SK-N-SH (cell line): ENCODE measurements around the gene GULP1.

ENCODE experiments used
- ELF1 ChIP-seq: IDR thresholded peaks from 2 replicates; pipeline ENCODE4 v1.4.0; 2012
- EP300 ChIP-seq, 2 experiments: IDR thresholded peaks; 2 replicates each; pipeline versions ENCODE4 v1.4.0 to v1.6.1; 2012; ENCODE audit warnings: borderline replicate concordance in 1 of 2, low read depth in 1 of 2, low read length in 1 of 2
- GABPA ChIP-seq: IDR thresholded peaks from 2 replicates; pipeline ENCODE4 v1.4.0; 2012; ENCODE audit warnings: low read depth, mild to moderate bottlenecking
- JUND ChIP-seq: IDR thresholded peaks from 2 replicates; pipeline ENCODE4 v1.4.0; 2012
- MAX ChIP-seq: IDR thresholded peaks from 2 replicates; pipeline ENCODE4 v1.4.0; 2012; ENCODE audit warnings: low read depth
- NRF1 ChIP-seq: IDR thresholded peaks from 2 replicates; pipeline ENCODE4 v1.6.1; 2012; ENCODE audit warnings: low read depth, mild to moderate bottlenecking, low read length
- RAD21 ChIP-seq: IDR thresholded peaks from 2 replicates; pipeline ENCODE4 v1.6.1; 2012; ENCODE audit warnings: mild to moderate bottlenecking, low read length
- TAF1 ChIP-seq: IDR thresholded peaks from 2 replicates; pipeline ENCODE4 v1.6.1; 2012; ENCODE audit warnings: low read depth, mild to moderate bottlenecking, low read length, moderate library complexity, borderline replicate concordance
- TF ChIP-seq, protein P1 (sequence below): fragments of 200-600 bp; sonication (generic); IDR thresholded peaks from 2 replicates; pipeline ENCODE4 v1.6.1; 2017; ENCODE audit warnings: antibody characterized with exemption, mild to moderate bottlenecking, moderate library complexity
- TF ChIP-seq, protein P2 (sequence below): IDR thresholded peaks from 2 replicates; pipeline ENCODE4 v1.6.1; 2012; ENCODE audit warnings: mild to moderate bottlenecking, low read depth, low read length, moderate library complexity

- TF ChIP-seq GABPA (no peak), MAX (no peak), NRF1 (no peak), EP300 (IDR thresholded peaks at IDR 0.05; ENCODE audit: borderline replicate concordance in 1 of 2, low read depth in 1 of 2, low read length in 1 of 2) (no peak), JUND (no peak), RAD21 (no peak), ELF1 (no peak), TAF1 (no peak)
- TF ChIP-seq, protein P1, sequence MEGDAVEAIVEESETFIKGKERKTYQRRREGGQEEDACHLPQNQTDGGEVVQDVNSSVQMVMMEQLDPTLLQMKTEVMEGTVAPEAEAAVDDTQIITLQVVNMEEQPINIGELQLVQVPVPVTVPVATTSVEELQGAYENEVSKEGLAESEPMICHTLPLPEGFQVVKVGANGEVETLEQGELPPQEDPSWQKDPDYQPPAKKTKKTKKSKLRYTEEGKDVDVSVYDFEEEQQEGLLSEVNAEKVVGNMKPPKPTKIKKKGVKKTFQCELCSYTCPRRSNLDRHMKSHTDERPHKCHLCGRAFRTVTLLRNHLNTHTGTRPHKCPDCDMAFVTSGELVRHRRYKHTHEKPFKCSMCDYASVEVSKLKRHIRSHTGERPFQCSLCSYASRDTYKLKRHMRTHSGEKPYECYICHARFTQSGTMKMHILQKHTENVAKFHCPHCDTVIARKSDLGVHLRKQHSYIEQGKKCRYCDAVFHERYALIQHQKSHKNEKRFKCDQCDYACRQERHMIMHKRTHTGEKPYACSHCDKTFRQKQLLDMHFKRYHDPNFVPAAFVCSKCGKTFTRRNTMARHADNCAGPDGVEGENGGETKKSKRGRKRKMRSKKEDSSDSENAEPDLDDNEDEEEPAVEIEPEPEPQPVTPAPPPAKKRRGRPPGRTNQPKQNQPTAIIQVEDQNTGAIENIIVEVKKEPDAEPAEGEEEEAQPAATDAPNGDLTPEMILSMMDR = no peak
- TF ChIP-seq, protein P2, sequence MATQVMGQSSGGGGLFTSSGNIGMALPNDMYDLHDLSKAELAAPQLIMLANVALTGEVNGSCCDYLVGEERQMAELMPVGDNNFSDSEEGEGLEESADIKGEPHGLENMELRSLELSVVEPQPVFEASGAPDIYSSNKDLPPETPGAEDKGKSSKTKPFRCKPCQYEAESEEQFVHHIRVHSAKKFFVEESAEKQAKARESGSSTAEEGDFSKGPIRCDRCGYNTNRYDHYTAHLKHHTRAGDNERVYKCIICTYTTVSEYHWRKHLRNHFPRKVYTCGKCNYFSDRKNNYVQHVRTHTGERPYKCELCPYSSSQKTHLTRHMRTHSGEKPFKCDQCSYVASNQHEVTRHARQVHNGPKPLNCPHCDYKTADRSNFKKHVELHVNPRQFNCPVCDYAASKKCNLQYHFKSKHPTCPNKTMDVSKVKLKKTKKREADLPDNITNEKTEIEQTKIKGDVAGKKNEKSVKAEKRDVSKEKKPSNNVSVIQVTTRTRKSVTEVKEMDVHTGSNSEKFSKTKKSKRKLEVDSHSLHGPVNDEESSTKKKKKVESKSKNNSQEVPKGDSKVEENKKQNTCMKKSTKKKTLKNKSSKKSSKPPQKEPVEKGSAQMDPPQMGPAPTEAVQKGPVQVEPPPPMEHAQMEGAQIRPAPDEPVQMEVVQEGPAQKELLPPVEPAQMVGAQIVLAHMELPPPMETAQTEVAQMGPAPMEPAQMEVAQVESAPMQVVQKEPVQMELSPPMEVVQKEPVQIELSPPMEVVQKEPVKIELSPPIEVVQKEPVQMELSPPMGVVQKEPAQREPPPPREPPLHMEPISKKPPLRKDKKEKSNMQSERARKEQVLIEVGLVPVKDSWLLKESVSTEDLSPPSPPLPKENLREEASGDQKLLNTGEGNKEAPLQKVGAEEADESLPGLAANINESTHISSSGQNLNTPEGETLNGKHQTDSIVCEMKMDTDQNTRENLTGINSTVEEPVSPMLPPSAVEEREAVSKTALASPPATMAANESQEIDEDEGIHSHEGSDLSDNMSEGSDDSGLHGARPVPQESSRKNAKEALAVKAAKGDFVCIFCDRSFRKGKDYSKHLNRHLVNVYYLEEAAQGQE = no peak
Measured at GRCh38 chr2:188383158-188383557, 91.5 kb downstream of the GULP1 start.
